GM21717 (cell line): ENCODE measurements around the gene FASTKD1.
A peak's percentile ranks its signal among the peaks of the same experiment; 100 is the strongest.
"Not testable (repeated sequence)": the region's sequence is repeated elsewhere in the genome, so short reads cannot be mapped to it uniquely, and the experiment has no call there.

Experiments
- ATAC-seq: cut with Tn5 transposase; IDR thresholded peaks from one replicate; pipeline ENCODE4 v1.9.1; 2021; ENCODE audit warnings: mild to moderate bottlenecking, moderate library complexity; ENCODE audit not compliant: unreplicated experiment

The FASTKD1 gene, protein sequence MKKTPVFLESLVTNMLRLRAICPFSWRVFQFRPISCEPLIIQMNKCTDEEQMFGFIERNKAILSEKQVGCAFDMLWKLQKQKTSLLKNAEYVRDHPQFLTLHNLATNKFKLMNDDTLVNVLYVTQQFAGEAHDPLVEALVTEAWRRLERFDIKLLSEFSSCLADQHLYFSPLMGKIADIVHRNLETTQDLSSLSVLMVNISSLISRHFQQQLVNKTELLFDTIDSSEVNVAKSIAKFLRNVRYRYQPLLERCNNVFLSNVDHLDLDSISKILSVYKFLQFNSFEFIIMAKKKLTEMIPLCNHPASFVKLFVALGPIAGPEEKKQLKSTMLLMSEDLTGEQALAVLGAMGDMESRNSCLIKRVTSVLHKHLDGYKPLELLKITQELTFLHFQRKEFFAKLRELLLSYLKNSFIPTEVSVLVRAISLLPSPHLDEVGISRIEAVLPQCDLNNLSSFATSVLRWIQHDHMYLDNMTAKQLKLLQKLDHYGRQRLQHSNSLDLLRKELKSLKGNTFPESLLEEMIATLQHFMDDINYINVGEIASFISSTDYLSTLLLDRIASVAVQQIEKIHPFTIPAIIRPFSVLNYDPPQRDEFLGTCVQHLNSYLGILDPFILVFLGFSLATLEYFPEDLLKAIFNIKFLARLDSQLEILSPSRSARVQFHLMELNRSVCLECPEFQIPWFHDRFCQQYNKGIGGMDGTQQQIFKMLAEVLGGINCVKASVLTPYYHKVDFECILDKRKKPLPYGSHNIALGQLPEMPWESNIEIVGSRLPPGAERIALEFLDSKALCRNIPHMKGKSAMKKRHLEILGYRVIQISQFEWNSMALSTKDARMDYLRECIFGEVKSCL

DNA sequence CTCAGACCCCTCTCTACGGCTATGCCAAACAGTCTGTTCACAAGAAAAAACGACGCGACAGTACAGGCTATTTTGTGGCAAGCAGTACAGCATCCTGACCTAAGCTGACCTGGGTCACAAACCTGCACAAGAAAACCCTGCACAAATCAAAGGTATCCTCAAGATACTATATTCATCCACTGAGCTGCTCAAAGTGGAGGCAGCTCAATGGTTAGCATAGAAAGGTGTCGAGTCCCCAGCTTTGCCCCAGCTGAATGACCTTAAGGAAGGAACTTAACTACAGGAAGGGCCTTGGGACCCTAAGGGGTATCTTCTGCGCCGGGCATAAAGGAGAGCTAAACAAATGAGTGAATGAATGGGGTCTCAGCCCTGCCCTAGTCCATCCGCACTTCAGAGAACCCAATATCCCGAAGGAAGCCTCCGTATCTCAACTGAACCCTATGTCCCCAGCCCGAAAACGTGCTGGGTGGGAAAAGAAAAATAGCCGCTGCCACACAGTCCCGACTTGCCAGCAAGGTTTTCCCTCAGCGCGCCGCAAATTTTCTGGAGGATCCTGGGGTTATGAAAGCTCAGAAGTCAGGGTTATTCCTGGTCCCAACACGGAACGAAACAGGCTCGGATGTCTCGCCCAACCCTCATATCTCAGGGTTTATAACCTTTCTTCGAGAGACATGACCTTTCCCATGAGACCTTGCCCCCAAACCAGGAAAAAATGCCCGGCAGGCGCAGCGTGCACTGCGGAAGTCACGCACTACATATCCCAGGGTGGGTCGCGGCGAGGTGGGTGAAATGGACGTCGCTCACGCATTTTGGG lies at the start of gene FASTKD1:
TSS of gene FASTKD1 (minus strand) at position 706 of the 814 bp plus-strand sequence. CDS start 1,836 bp downstream, outside the sequence.
- peak; percentile 99 for ATAC-seq

DNA sequence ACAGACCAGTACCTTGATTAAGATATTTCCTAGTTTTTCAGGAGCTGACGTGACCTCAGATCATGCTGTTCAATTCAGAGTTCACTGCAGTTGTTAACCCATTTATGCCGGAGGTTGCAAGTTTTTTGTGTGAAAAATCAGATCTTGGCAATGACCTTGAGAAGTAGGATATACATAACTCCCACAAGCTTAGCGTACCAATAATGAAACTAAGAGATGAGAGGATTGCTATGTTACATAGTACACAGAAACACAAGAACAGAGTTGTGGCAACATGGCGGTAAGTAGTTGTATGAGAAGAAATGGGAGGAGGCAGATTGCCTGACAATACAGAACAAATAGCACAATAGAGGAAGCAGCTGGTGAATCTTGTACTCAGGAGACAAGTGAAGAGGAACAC lies 49.6 kb upstream of the FASTKD1 start:
- no peak for ATAC-seq

DNA sequence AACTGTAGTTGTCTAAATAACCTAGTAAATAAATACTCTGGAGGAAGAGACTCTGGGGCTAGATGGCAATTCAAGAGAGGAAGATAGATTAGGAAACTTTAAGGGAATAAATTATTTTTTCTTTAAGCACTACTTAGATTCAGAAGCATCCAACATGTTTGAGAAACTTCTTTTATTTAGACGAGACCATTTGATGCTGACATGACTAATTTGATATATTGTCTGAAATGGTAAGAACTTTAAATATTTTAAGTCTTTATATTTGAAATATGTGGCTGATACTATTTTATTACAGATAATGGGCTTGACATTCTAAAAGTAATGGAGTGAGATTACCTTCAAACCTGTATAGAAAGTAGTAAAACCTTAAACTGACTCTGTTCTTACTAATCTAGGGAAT lies 46.8 kb upstream of the FASTKD1 start:
- ATAC-seq = no peak

DNA sequence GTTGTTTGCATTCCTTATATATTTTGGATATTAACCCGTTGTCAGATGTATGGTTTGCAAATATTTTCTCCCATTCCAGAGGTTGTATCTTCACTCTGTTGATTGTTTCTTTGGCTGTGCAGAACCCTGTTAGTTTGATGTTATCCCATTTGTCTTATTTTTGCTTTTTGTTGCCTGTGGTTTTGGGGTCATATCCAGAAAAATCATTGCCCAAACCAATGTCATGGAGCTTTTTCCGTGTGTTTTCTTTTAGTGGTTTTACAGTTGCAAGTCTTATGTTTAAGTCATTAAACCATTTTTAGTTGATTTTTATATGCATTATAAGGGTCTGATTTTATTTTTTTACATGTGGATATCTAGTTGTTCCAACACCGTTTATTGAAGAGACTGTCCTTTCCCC lies 46.3 kb upstream of the FASTKD1 start:
- no peak for ATAC-seq

DNA sequence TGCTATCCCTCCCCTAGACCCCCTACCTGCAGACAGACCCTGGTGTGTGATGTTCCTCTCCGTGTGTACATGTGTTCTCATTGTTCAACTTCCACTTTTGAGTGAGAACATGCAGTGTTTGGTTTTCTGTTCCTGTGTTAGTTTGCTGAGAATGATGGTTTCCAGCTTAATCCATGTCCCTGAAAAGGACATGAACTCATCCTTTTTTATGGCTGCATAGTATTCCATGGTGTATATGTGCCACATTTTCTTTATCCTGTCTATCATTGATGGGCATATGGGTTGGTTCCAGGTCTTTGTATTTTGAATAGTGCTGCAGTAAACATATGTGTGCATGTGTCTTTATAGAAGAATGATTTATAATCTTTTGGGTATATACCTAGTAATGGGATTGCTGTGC lies 42.3 kb upstream of the FASTKD1 start:
- not testable (repeated sequence) for ATAC-seq

DNA sequence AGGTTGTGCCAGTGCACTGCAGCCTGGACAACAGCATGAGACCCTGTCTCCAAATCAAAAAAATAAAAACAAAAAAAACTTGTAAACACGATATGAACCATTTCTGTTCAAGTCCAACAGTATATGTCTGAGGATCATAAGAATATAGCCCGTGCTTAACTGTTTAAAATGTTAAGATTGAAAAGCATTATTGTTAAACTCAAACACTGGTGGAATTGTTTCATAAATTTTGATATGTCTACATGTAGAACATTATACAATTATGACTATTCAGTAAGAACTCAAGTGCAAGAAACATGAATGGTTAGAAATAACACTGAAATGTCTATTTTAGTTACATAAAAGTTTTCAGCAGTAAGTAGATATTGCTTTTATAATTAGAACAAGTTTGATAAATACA lies 40.2 kb upstream of the FASTKD1 start:
- no peak for ATAC-seq

DNA sequence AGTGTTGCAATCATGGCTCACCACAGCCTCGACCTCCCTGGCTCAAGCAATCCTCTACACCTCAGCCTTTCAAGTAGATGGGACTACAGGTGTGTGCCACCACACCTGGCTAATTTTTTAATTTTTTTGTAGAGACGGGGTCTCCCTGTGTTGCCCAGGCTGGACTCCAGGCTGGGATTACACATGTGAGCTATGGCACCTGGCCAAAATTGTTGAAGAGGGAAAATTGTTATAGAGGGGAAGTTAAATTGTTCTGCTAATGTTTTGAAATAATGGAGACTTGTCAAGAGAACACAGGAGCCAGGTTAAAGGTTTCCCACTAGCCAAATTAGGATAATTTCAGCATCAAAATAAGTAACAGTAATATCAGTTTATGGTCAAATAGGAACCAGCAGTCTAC lies 35.6 kb upstream of the FASTKD1 start:
- ATAC-seq = no peak

DNA sequence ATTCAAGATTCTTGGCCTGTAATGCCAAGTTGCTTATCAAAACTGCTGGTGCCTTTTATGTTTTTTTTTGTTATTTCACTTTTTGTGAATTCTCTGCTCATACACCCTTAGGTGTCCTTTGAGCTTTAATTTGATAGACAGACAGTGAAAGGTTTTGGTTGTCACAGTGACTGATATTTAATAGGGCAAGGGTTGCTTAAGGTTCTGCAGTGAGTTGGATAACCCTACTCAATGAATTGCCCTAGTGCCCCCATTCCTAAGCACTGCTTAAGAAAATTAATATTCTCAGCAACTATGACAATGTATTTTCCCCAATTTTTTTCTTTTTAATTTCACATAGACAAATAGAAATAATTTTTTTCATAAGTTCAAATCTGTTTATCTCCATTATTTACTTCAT lies 25.9 kb upstream of the FASTKD1 start:
- no peak for ATAC-seq

DNA sequence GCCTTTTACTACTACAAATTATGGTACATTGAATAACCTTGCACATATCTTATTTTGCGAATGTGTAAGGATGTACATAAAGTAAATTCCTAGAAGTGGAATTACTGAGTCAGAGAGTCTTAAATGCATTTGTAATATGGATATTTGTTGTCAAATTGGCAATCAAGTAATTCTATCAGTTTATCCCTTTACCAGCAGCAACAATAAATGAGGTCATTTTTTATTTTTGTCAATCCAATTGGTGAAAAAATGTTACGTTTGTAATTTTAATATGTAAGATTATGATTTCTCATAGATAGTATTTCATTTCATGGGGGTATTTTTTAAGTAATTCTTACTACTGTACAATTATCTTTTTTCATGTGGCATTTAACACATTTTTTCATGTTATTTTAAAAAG lies 25.3 kb upstream of the FASTKD1 start:
- ATAC-seq = no peak

DNA sequence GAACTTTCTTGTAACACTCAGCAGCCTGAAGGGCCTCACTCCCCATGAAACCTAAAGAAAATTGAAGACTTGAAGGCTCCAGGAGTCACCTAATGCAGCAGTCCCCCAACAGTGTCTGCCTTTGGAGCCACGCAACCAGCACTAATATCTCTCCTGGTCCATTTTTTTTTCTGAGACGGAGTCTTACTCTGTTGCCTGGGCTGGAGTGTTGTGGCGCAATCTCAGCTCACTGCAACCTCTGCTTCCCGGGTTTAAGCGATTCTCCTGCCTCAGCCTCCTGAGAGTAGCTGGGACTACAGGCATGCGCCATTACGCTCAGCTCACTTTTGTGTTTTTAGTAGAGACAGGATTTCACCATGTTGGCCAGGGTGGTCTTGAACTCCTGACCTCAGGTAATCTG lies 22.9 kb upstream of the FASTKD1 start:
- ATAC-seq = not testable (repeated sequence)

DNA sequence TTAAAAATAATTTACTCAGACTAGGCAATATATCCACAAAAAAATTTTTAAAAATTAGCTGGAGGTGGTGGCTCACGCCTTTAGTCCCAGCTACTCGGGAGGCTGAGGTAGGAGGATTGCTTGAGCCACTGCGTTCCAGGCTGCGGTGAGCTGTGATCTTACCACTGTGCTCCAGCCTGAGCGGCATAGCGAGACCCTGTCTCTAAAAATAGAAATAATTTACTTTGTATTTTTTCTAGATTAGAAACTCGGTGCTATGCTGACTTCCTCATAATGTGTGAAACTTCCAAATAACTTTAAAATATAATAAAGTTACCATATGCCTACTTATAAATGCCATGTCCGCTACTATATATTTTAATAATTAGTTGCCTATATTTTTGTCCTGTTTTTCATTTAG lies 17.1 kb upstream of the FASTKD1 start:
- ATAC-seq = no peak

DNA sequence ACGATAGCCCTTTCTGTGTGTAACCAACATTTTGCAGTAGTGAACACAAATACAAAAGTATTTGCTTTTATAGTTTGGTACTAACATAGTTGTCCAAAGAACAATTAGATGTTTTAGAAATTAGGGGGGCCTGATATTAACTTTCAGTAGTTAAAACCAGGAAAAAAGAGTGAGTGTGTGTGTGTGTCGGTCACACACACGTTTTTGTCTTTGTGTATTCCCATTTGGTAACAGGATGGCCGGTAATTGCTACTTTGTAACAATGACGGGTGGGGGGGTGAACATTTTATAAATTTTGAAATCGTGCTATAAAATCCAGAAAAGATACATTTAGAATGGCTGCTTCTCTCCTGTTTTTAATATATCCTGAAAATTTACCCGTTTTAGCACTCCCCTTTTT lies 12.0 kb upstream of the FASTKD1 start:
- no peak for ATAC-seq

DNA sequence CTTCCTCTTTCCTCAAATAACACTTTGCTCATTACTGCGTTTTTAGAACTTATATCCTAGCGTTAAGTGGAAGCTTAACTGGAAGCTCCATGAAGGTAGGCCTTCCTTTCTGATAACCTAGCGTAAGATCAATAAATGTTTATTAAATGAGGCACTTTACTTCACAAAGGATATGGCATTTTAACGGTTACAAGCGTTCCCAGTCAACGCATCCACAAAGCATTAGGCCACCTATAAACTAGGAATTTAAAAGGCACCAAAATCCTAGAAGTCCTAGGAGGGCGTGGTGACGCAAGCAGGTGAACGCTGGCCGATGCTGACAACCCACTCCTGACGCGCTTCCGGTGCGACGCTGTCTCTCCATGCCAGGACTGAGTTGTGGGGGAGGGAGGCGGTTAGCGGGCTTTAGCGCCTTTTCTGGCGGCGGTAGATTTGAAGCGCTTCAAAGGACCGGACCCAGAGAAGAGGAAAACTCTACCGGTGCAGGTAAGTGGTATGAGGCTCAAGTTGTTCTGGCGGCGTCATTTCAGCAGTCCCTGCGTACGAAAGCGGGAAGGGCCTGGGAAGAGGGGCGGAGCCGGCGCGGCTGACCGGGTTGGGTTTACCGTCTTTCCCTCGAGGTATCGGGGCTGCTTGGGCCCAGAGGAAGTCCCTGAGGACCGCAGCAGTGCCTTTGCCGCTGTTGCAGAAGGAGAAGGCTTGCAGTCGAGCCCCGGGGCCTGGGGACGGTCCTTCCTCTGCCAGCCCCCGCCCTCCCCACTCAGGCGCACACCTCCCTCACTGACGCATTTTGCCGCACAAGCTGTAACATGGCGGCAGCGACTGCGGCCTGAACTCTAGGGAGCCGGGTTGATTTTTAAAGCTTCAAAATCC lies 10.6 kb upstream of the FASTKD1 start, which contains the start of gene PPIG:
TSS of gene PPIG (plus strand) at position 347 of the 873 bp plus-strand sequence. CDS start 19,691 bp downstream, outside the sequence.
- peak; percentile 90 for ATAC-seq

DNA sequence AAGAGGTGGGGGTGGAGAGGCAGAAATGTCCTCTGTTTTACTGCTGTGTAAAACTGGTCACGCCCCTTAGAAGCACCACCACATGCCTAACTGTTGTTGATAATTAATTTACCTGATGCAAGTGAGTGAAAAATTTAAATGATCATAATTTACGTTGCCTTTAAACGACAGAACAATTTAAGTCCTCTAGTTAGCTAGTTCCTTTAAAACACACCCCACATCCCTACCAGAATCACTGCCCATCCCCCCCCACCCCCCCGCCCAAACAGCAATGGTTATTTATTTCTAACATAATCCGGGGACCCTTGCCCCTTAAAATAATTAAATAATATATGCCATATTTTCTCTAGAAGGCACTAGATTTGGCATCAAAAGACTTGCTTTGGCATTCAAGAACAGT lies 9.9 kb upstream of the FASTKD1 start:
- ATAC-seq = no peak

DNA sequence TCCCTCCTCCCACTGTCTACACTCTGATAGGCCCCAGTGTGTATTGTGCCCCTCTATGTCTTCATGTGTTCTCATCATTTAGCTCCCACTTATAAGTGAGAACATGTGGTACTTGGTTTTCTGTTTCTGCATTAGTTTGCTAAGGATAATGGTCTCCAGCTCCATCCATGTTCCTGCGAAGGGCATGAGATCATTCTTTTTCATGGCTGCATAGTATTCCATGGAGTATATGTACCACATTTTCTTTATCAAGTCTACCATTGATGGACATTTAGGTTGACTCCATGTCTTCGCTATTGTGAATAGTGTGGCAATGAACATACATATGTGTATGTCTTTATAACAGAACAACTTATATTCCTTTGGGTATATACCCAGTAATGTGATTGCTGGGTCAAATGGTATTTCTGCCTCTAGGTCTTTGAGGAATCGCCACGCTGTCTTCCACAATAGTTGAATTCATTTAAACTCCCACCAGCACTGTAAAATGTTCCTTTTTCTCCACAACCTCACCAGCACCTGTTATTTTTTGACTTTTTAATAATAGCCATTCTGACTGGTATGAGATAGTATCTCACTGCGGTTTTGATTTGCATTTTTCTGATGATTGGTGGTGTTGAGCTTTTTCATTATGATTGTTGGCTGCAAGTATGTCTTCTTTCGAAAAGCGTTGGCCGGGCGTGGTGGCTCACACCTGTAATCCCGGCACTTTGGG lies 9.0 kb upstream of the FASTKD1 start:
- not testable (repeated sequence) for ATAC-seq

DNA sequence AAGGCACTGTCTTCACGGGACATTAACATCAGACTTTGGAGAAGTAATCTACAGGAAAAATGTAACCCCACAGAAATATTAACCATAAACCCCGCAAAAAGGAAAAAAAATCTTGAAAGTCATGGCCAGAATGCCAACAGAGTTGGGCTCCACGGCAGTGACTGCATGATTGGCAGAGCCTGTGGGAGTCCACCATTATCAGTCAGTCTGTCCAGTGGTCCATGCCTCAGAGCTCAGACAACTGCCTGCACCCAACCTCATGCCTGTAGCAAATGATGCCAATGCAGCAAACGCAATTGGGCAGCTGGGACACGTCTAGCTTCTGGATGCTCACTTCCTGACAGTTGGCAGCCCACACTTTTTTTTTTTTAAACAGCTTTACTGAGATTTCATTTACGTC lies 5.4 kb upstream of the FASTKD1 start:
- ATAC-seq = no peak

DNA sequence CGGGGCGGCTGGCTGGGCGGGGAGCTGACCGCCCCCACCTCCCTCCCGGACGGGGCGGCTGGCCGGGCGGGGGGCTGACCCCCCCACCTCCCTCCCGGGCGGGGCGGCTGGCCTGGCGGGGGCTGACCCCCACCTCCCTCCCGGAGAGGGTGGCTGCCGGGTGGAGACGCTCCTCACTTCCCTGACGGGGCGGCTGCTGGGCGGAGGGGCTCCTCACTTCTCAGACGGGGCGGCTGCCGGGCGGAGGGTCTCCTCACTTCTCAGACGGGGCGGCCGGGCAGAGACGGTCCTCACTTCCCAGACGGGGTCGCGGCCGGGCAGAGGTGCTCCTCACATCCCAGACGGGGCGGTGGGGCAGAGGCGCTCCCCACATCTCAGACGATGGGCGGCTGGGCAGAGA lies 1.6 kb upstream of the FASTKD1 start:
- not testable (repeated sequence) for ATAC-seq

DNA sequence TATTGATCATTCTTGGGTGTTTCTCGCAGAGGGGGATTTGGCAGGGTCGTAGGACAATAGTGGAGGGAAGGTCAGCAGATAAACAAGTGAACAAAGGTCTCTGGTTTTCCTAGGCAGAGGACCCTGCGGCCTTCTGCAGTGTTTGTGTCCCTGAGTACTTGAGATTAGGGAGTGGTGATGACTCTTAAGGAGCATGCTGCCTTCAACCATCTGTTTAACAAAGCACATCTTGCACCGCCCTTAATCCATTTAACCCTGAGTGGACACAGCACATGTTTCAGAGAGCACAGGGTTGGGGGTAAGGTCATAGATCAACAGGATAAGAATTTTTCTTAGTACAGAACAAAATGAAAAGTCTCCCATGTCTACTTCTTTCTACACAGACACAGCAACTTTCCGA lies 874 bp upstream of the FASTKD1 start:
- ATAC-seq = not testable (repeated sequence)

DNA sequence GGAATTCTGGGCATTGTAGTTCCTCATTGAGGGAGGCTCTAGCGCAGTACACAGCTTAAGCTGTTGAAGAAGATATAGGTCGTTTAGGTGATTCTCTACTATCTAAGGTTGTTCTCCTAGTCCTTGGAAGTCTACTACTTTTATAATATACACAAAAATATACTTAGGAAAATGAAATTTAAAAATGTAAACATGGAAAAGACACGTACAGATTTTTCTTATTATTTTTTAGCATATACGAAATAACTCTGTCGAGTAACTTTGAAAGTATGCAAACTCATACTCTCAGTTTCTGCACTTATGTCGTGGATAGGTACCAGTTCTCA lies 272 bp upstream of the FASTKD1 start:
- no peak for ATAC-seq

DNA sequence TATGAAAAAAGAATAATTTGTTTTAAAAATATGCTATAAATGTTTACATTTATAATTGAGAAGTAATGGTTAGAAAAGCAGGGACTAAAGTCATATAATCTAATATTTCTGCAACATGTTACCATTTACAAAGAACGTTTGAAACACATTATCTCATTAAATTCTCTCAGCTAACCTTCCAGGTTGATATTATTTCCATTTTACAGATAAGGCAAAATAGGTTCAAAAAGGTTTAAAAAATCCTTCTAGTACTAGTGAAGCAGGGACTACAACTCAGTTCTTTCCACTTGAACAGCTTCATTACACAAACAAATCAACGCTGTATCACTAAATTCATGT lies 875 bp downstream of the FASTKD1 start:
- no peak for ATAC-seq
